Prostate gland (tissue), 2 donors: ENCODE results near the gene WBP11. TPM values are rescaled to one million over a fixed set of nuclear protein-coding genes. Genes with fewer than 3 reads are reported as not detected.
"Not testable (repeated sequence)": the region's sequence is repeated elsewhere in the genome, so short reads cannot be mapped to it uniquely, and the experiment has no call there.

Experiments used
- DNase-seq: peaks from one replicate; pipeline ENCODE4 v3.0.0-alpha.2; 2019; ENCODE audit warnings: low spot score
- H3K27ac ChIP-seq, 2 donors: fragments of 200-600 bp; sonication (generic); 2 replicates each; pipeline ENCODE4 v1.5.1; 2017 to 2019
- H3K27me3 ChIP-seq: fragments of 200-600 bp; sonication (generic); replicated peaks from 2 replicates; pipeline ENCODE4 v1.5.1; 2019; ENCODE audit not compliant: insufficient read depth
- H3K36me3 ChIP-seq, 2 donors: fragments of 200-600 bp; sonication (generic); 1 replicate in 1 of 2; 2 replicates in 1 of 2; pipeline versions ENCODE4 v1.5.1 to v1.8.1; 2017 to 2019
- H3K4me1 ChIP-seq: fragments of 200-600 bp; sonication (generic); replicated peaks from 2 replicates; pipeline ENCODE4 v1.5.1; 2019
- H3K4me3 ChIP-seq, 2 donors: fragments of 200-600 bp; sonication (generic); 2 replicates each; pipeline ENCODE4 v1.5.1; 2017 to 2019
- H3K9me3 ChIP-seq: fragments of 200-600 bp; sonication (generic); 2 replicates; pipeline ENCODE4 v1.5.1; 2017
- POLR2A ChIP-seq: fragments of 450-650 bp; IDR thresholded peaks from one replicate; pipeline ENCODE4 v1.6.1; 2016; ENCODE audit warnings: antibody characterized with exemption, mild to moderate bottlenecking
- POLR2AphosphoS5 ChIP-seq: sonication (generic); formaldehyde crosslinking; IDR thresholded peaks from one replicate; pipeline ENCODE4 v1.6.1; 2017; ENCODE audit warnings: antibody characterized with exemption
- WGBS: methylation state at CpG from one replicate; pipeline ENCODE4 v1.1.5; 2018; 5-methylcytosine and 5-hydroxymethylcytosine counted together
- intact Hi-C: fragments of 100-400 bp; cut with DNase I; formaldehyde crosslinking; loops from one replicate; pipeline ENCODE4 v1.14.2; 2022
- total RNA-seq, 2 donors: library from RNA; depleted of rRNA; stranded (reverse); fragments of >200 nt; gene quantifications; one replicate each; pipeline ENCODE4 v1.1.0, GENCODE V29; 2016
- TF ChIP-seq, protein P1 (sequence below), 4 experiments: fragments of 200-600 bp in 2 of 4; fragments of 450-650 bp in 2 of 4; sonication (generic) in 2 of 4; IDR thresholded peaks; 1 replicate in 3 of 4; 2 replicates in 1 of 4; pipeline ENCODE4 v1.5.1; 2016 to 2019; ENCODE audit warnings: antibody characterized with exemption in 4 of 4, mild to moderate bottlenecking in 2 of 4, moderate library complexity in 2 of 4

The WBP11 gene
- total RNA-seq, 2 donors from 2014 or later: 29.6 to 29.8 TPM

DNA sequence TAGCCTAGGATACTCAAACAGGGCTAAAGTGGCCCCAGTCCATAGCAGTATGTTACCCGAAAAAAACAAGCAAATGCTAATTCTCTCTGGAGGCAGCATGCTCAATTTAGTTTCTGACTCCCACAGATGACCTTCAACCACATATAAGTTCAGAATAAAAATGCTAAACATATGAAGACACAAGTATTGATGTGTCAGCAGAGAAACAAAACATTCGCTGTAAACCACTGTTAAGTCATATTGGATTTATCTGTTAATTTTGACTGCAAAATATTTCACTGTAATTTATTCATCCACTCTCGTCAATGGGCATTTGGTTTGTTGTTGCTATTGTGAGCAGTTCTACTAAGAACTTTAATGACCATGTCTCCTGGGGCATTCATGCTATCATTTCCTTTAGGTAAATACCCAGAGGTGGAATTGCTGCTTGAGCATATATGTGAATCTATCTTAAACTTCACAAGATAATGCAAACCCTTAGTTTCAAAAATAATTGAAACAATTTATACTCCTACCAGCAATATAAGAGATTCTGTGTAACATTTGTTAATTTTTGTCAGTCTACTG is 36.5 kb downstream of the WBP11 start:
- Histone ChIP-seq H3K27ac (no peak overlapping the region), H3K4me1 (no peaks in the 10 kb centered on the region), H3K27me3 (no peaks in the 10 kb centered on the region), H3K36me3 (no peaks in the 10 kb centered on the region), H3K9me3 (no peaks in the 10 kb centered on the region), H3K4me3 (no peak overlapping the region)
- TF ChIP-seq POLR2AphosphoS5 (no peak), POLR2A (no peak)
- TF ChIP-seq, protein P1, sequence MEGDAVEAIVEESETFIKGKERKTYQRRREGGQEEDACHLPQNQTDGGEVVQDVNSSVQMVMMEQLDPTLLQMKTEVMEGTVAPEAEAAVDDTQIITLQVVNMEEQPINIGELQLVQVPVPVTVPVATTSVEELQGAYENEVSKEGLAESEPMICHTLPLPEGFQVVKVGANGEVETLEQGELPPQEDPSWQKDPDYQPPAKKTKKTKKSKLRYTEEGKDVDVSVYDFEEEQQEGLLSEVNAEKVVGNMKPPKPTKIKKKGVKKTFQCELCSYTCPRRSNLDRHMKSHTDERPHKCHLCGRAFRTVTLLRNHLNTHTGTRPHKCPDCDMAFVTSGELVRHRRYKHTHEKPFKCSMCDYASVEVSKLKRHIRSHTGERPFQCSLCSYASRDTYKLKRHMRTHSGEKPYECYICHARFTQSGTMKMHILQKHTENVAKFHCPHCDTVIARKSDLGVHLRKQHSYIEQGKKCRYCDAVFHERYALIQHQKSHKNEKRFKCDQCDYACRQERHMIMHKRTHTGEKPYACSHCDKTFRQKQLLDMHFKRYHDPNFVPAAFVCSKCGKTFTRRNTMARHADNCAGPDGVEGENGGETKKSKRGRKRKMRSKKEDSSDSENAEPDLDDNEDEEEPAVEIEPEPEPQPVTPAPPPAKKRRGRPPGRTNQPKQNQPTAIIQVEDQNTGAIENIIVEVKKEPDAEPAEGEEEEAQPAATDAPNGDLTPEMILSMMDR (IDR thresholded peaks at IDR 0.05): no peak
- intact Hi-C loops: no loop called here
- WGBS: 96% methylated on average over 3 of the region's 3 CpGs
- no peak for DNase-seq

- H3K36me3 ChIP-seq, DNase-seq, H3K27ac ChIP-seq, H3K4me1 ChIP-seq, H3K4me3 ChIP-seq, intact Hi-C loops, H3K9me3 ChIP-seq, H3K27me3 ChIP-seq: not testable (repeated sequence)
- WGBS: 80% methylated on average over 3 of the region's 3 CpGs
These were observed 37.3 kb downstream of the WBP11 start for GRCh38 chr12:14766020-14766419.

GRCh38 chr12:14765398-14765797 is 37.9 kb downstream of the WBP11 start:
- H3K4me3 ChIP-seq: no peak overlapping the region
- WGBS: 94% methylated on average over 2 of the region's 2 CpGs

DNA sequence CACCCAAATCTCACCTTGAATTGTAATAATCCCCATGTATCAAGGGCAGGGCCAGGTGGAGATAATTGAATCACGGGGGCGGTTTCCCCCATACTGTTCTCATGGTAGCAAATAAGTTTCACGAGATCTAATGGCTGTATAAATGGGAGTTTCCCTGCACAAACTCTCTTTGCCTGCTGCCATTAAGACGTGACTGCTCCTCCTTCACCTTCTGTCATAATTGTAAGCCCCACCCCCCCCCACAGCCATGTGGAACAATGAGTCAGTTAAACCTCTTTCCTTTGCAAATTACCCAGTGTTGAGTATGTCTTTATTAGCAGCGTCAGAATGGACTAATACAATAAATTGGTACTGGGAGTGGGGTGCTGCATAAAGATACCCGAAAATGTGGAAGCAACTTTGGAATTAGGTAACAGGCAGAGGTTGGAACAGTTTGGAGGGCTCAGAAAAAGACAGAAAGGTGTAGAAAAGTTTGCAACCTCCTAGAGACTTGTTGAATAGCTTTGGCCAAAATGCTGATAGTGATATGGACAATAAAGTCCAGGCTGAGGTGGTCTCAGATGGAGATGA is 43.5 kb downstream of the WBP11 start:
- WGBS: 63% methylated on average over 6 of the region's 6 CpGs
- H3K4me1 ChIP-seq, H3K27me3 ChIP-seq, H3K9me3 ChIP-seq, H3K27ac ChIP-seq, DNase-seq, H3K36me3 ChIP-seq, H3K4me3 ChIP-seq, intact Hi-C loops: not testable (repeated sequence)

More at GRCh38 chr12:14765398-14765797, 37.9 kb downstream of the WBP11 start:
- intact Hi-C loops: no loop called here
- Histone ChIP-seq H3K4me1 (no peaks in the 10 kb centered on the region), H3K9me3 (no peaks in the 10 kb centered on the region), H3K27ac (no peak overlapping the region), H3K27me3 (no peaks in the 10 kb centered on the region), H3K36me3 (no peaks in the 10 kb centered on the region)
- TF ChIP-seq, protein P1 (IDR thresholded peaks at IDR 0.05): no peak
- TF ChIP-seq POLR2A: no peak
- no peak for TF ChIP-seq POLR2AphosphoS5
- no peak for DNase-seq

GRCh38 chr12:14756334-14757143 is 46.7 kb downstream of the WBP11 start:
- H3K27me3 ChIP-seq: no peaks in the 10 kb centered on the region
- H3K27ac ChIP-seq: no peak overlapping the region
- intact Hi-C loops: no loop called here
- TF ChIP-seq POLR2AphosphoS5 (no peak), POLR2A (no peak)
- TF ChIP-seq, protein P1 (IDR thresholded peaks at IDR 0.05): no peak
- WGBS: 55% methylated on average over 17 of the region's 17 CpGs
- DNase-seq: no peak
- no peaks in the 10 kb centered on the region for H3K4me1 ChIP-seq
- no peak overlapping the region for H3K4me3 ChIP-seq
- no peaks in the 10 kb centered on the region for H3K36me3 ChIP-seq
- no peaks in the 10 kb centered on the region for H3K9me3 ChIP-seq

GRCh38 chr12:14751986-14752385 is 51.3 kb downstream of the WBP11 start:
- Histone ChIP-seq H3K27ac (no peak overlapping the region), H3K36me3 (no peaks in the 10 kb centered on the region), H3K27me3 (no peaks in the 10 kb centered on the region), H3K9me3 (no peaks in the 10 kb centered on the region), H3K4me1 (no peaks in the 10 kb centered on the region), H3K4me3 (no peak overlapping the region)
- intact Hi-C loops: no loop called here
- TF ChIP-seq POLR2A (no peak), POLR2AphosphoS5 (no peak)
- TF ChIP-seq, protein P1 (IDR thresholded peaks at IDR 0.05): no peak
- DNase-seq: no peak
